Peyer's patch (tissue), 4 donors: ENCODE results near the gene MARVELD3.
A peak's percentile ranks its signal among the peaks of the same experiment; 100 is the strongest.

ENCODE experiments used
- CTCF ChIP-seq, 6 experiments: fragments of 450-650 bp in 4 of 6; fragments of 200-600 bp in 2 of 6; sonication (generic) in 1 of 6; IDR thresholded peaks; one replicate each; pipeline ENCODE4 v1.5.1; 2017 to 2019; ENCODE audit warnings: antibody characterized with exemption in 6 of 6, mild to moderate bottlenecking in 3 of 6, moderate library complexity in 1 of 6
- POLR2A ChIP-seq, 2 donors: fragments of 450-650 bp; IDR thresholded peaks; one replicate each; pipeline ENCODE4 v1.5.1; 2017; ENCODE audit warnings: antibody characterized with exemption in 2 of 2, mild to moderate bottlenecking in 2 of 2, moderate library complexity in 2 of 2

- TF ChIP-seq CTCF (IDR thresholded peaks at IDR 0.05) (peak in 1 of 6 experiments; percentile 9), POLR2A (IDR thresholded peaks at IDR 0.05) (no peak)
These were observed 44.0 kb downstream of the MARVELD3 start for GRCh38 chr16:71669926-71670536.
